Common myeloid progenitor, CD34-positive (primary cell): ENCODE data around the gene CAPZA2.
"Not testable (repeated sequence)": the region's sequence is repeated elsewhere in the genome, so short reads cannot be mapped to it uniquely, and the experiment has no call there.

Experiments
- CTCF ChIA-PET: fragments of 350-600 bp; sonication (Branson Sonifier 250); formaldehyde crosslinking; loops from one replicate; lab custom pipeline; 2021; ENCODE audit warnings: antibody characterized with exemption; lab: Charles Lee
- POLR2A ChIA-PET: fragments of 350-600 bp; sonication (Branson Sonifier 250); formaldehyde crosslinking; loops from one replicate; lab custom pipeline; 2021; ENCODE audit warnings: antibody characterized with exemption; lab: Charles Lee
- DNase-seq, 3 donors: peaks; one replicate each; pipeline versions ENCODE4 v3.0.0 to v3.0.0-alpha.2; 2013
- H3K27ac ChIP-seq, 2 experiments: 1 replicate in 1 of 2; 2 replicates in 1 of 2; pipeline ENCODE4 v1.7.0; 2013; ENCODE audit warnings: inconsistent platforms in 2 of 2, low read length in 2 of 2, mild to moderate bottlenecking in 2 of 2, low read depth in 1 of 2, moderate library complexity in 1 of 2; ENCODE audit not compliant: severe bottlenecking in 2 of 2, insufficient read depth in 1 of 2, poor library complexity in 1 of 2
- H3K27me3 ChIP-seq, 5 experiments: replicated peaks in 2 of 5; 1 replicate in 3 of 5; 2 replicates in 2 of 5; pipeline versions ENCODE4 v1.6.1 to v1.7.0; 2013; ENCODE audit warnings: low read length in 4 of 5, mild to moderate bottlenecking in 2 of 5, moderate library complexity in 2 of 5, inconsistent platforms in 1 of 5; ENCODE audit not compliant: insufficient read depth in 5 of 5, control insufficient read depth in 4 of 5
- H3K36me3 ChIP-seq, 4 experiments: 1 replicate in 2 of 4; 2 replicates in 2 of 4; pipeline versions ENCODE4 v1.6.1 to v1.7.0; 2013; ENCODE audit warnings: low read length in 3 of 4, control low read depth in 1 of 4, mild to moderate bottlenecking in 1 of 4; ENCODE audit not compliant: control insufficient read depth in 4 of 4, insufficient read depth in 4 of 4
- H3K4me1 ChIP-seq, 4 experiments: 1 replicate in 3 of 4; 2 replicates in 1 of 4; pipeline versions ENCODE4 v1.6.1 to v1.7.1; 2013; ENCODE audit warnings: low read length in 3 of 4, mild to moderate bottlenecking in 3 of 4, control low read depth in 1 of 4, inconsistent platforms in 1 of 4, moderate library complexity in 1 of 4; ENCODE audit not compliant: control insufficient read depth in 4 of 4, insufficient read depth in 4 of 4; ENCODE audit errors: control extremely low read depth in 1 of 4
- H3K4me3 ChIP-seq, 7 experiments: 1 replicate in 4 of 7; 2 replicates in 3 of 7; pipeline versions ENCODE4 v1.5.1 to v1.7.0; 2013; ENCODE audit warnings: mild to moderate bottlenecking in 7 of 7, low read length in 6 of 7, moderate library complexity in 6 of 7, inconsistent platforms in 2 of 7, low read depth in 2 of 7, control low read depth in 1 of 7; ENCODE audit not compliant: insufficient read depth in 4 of 7, control insufficient read depth in 1 of 7; ENCODE audit errors: extremely low read depth in 1 of 7
- H3K9me3 ChIP-seq, 5 experiments: 1 replicate in 4 of 5; 2 replicates in 1 of 5; pipeline versions ENCODE4 v1.6.1 to v1.7.1; 2013; ENCODE audit warnings: low read length in 4 of 5, mild to moderate bottlenecking in 2 of 5, inconsistent platforms in 1 of 5, low read depth in 1 of 5, moderate library complexity in 1 of 5; ENCODE audit not compliant: control insufficient read depth in 4 of 5, insufficient read depth in 2 of 5; ENCODE audit errors: control extremely low read depth in 1 of 5
- WGBS: methylation state at CpG from one replicate; pipeline ENCODE4 v1.1.5; 2013; ENCODE audit not compliant: insufficient coverage; 5-methylcytosine and 5-hydroxymethylcytosine counted together

CAPZA2 gene

DNA sequence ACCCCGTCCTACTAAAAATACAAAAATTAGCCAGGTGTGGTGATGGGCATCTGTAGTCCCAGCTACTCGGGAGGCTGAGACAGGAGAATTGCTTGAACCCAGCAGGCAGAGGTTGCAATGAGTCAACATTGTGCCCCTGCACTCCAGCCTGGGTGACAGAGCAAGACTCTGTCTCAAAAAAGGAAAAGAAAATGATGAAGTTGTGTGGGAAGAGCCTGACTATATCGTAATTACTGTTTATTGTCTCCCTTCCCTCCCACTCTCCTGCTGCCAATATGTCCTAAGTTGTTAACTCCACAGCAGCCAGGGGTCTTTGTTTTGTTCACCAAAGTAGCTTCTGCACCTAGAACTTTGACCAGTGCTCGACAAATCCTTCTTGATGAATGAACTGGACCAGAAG is 74.5 kb downstream of the CAPZA2 start:
- H3K36me3 ChIP-seq, H3K27me3 ChIP-seq, POLR2A ChIA-PET, H3K27ac ChIP-seq, H3K9me3 ChIP-seq, CTCF ChIA-PET, H3K4me3 ChIP-seq, H3K4me1 ChIP-seq, DNase-seq: not testable (repeated sequence)
- WGBS = 100% methylated on average over 3 of the region's 4 CpGs

DNA sequence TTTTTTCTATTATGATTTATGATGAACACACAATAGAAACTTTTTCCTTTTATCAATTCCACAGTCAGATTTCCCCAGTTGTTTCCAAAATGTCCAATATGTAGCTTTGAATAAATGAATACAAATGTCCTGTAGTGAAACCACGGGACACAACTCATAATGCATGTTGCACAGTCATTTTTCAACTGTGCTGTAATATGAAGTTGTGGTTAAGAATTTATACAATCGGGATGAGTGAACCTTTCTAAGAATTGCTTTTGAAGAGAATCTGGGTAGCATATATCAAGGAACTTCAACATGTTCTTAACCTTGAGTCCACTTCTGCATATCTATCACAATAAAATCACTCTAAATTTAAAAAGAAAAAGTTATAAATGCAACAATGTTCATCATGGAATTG is 76.3 kb downstream of the CAPZA2 start:
- Histone ChIP-seq H3K4me1 (peaks cover 0 to 2% (median 0%) of the 10 kb centered on the region in 4 experiments), H3K4me3 (no peak overlapping the region), H3K27ac (no peak overlapping the region), H3K27me3 (no peaks in the 10 kb centered on the region), H3K36me3 (no peaks in the 10 kb centered on the region), H3K9me3 (no peaks in the 10 kb centered on the region)
- DNase-seq = no peak
- POLR2A ChIA-PET = no interaction called here
- WGBS = 100% methylated on average over 1 of the region's 2 CpGs
- CTCF ChIA-PET = interaction anchor here (1.1 kb wide), 1 partner anchor 10 kb away, joined by 3 read pairs; no protein-coding TSS in a partner anchor

DNA sequence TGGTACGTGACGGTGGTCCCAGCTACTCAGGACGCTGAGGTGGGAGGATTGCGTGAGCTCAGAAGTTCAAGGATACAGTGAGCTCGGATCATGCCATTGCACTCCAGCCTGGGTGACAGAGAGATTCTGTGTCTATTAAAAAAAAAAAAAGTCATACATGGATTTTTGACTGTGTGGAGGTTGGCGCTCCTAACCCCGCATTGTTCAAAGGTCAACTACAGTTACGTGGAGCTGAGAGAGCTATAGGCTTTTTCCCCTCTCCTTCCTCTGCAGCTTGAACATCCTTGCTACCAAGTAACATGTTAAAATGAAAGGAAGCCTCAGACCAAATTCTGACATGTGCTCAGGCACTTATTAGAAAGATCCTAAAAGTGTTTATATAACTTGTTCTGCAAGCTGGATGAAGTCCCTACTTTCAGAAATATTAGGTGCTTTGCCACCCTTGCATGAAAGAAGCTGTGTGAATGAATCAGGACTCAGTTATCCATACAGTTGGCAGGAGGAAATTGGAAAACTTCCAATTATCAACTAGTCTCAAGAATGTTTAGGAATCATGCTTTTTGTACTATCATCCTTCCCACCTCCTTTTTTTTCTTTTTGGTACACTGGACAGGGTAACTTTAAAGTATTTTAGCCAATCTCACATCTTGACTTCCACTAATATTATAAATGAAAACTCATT is 78.4 kb downstream of the CAPZA2 start:
- H3K4me3 ChIP-seq = no peak overlapping the region
- DNase-seq = no peak
- 91% methylated on average over 5 of the region's 8 CpGs for WGBS
- POLR2A ChIA-PET = no interaction called here
- peaks cover 0 to 2% (median 0%) of the 10 kb centered on the region in 4 experiments for H3K4me1 ChIP-seq
- H3K9me3 ChIP-seq = no peaks in the 10 kb centered on the region
- H3K36me3 ChIP-seq = no peaks in the 10 kb centered on the region
- no peaks in the 10 kb centered on the region for H3K27me3 ChIP-seq
- no peak overlapping the region for H3K27ac ChIP-seq
- CTCF ChIA-PET = interaction anchor here (1.0 to 1.6 kb wide), 4 partner anchors 11 to 170 kb away, joined by 3 to 4 read pairs (median 4); no protein-coding TSS in a partner anchor

DNA sequence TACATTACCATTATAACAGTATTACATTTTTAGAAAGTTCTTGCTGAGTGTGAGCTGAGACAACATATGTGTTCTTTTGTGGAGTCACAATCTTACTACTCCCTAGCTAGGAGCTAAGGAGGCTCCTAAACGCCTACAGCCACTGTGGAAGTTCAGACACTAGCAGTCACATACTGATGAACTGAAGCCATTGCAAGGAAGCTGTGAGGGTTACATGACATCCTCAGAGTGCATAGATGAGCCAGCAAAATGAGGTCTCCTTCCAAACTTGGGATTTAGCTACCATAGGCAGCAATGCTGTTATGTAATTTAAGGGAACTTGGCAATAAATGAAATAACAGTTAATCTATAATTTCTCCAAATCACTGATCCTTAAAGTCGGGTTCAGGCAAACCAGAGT is 80.1 kb downstream of the CAPZA2 start:
- POLR2A ChIA-PET = no interaction called here
- Histone ChIP-seq H3K27me3 (no peaks in the 10 kb centered on the region), H3K36me3 (no peaks in the 10 kb centered on the region), H3K27ac (no peak overlapping the region), H3K9me3 (no peaks in the 10 kb centered on the region), H3K4me3 (no peak overlapping the region), H3K4me1 (peaks cover 0 to 2% (median 0%) of the 10 kb centered on the region in 4 experiments)
- CTCF ChIA-PET = interaction anchor here (1.3 to 1.7 kb wide), 3 partner anchors 10 to 46 kb away, joined by 3 to 9 read pairs (median 3); no protein-coding TSS in a partner anchor
- no peak for DNase-seq
- 100% methylated on average over 1 of the region's 2 CpGs for WGBS

DNA sequence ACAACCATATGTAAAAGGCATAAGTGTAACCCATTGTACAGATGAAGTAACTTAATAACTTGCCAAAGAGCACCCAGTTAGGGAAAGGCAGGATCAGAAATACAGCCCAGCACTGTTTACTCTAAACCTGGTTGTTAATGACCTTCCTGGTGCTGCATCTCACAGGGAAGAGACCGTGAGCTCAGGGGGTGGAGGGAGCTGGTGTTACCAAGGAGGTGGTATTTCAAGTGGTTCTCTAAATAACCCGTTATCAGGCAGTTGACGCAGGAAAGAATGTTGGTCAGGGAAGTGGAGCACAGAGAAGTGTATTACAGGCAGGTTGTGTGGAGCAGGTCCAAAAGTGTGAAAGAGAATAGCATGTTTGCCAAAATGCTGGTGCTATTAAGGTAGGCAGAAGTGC is 86.5 kb downstream of the CAPZA2 start:
- CTCF ChIA-PET = interaction anchor here (1.0 to 1.4 kb wide), 4 partner anchors 11 to 162 kb away, joined by 3 to 5 read pairs (median 3); no protein-coding TSS in a partner anchor
- H3K4me3 ChIP-seq = no peak overlapping the region
- no peaks in the 10 kb centered on the region for H3K27me3 ChIP-seq
- peak in 2 of 3 donors; percentile 52 to 61 for DNase-seq
- POLR2A ChIA-PET = interaction anchor here (0.8 kb wide), 1 partner anchor 10 kb away, joined by 4 read pairs; no protein-coding TSS in a partner anchor
- H3K9me3 ChIP-seq = no peaks in the 10 kb centered on the region
- 9% methylated on average over 3 of the region's 3 CpGs for WGBS
- H3K4me1 ChIP-seq = peaks cover 2 to 32% (median 19%) of the 10 kb centered on the region in 4 experiments
- H3K27ac ChIP-seq = no peak overlapping the region
- H3K36me3 ChIP-seq = no peaks in the 10 kb centered on the region

DNA sequence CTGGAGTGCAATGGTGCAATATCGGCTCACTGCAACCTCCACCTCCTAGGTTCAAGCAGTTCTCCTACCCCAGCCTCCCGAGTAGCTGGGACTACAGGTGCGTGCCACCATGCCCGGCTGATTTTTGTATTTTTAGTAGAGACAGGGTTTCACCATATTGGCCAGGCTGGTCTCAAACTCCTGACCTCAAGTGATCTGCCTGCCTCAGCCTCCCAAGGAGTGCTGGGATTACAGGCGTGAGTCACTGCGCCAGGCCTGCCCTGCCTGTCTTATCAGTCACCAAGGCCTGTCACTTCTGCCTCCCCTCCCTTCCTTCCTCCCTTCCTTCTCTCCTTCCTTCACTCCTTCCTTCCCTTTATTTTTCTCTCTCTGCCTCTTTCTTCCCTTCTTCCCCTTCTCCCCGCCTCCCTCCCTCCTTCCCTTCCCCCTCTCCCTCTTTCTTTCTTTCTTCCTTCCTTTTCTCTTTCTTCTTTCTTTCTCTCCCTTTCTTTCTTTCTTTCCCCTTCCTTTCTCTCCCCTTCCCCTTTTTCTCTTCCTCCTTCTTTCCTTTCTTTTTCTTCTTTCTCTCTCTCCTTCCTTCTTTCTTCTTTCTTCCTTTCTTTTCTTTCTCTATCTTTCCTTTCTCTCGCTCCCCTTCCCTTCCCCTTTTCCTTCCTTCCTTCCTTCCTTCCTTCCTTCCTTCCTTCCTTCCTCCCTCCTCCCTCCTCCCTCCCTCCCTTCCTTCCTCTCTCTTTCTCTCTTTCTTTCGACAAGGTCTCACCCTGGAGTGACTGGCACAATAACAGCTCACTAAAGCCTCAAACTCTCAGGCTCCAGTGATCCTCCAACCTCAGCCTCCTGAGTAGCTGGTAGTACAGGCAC is 87.8 kb downstream of the CAPZA2 start:
- 81% methylated on average over 8 of the region's 9 CpGs for WGBS
- no peak overlapping the region for H3K4me3 ChIP-seq
- POLR2A ChIA-PET = no interaction called here
- peak in 2 of 3 donors; percentile 63 to 72 for DNase-seq
- H3K9me3 ChIP-seq = no peaks in the 10 kb centered on the region
- CTCF ChIA-PET = interaction anchor here (1.0 kb wide), 1 partner anchor 359 kb away, joined by 3 read pairs; no protein-coding TSS in a partner anchor
- peak overlapping the region in 1 of 2 experiments; percentile 54 for H3K27ac ChIP-seq
- peaks cover 2 to 39% (median 27%) of the 10 kb centered on the region in 4 experiments for H3K4me1 ChIP-seq
- no peaks in the 10 kb centered on the region for H3K27me3 ChIP-seq
- H3K36me3 ChIP-seq = no peaks in the 10 kb centered on the region
